NCI-H524 treated with DMSO at 0.1 percent for 48 hours (cell line): ENCODE results near the gene ADAMTS2.
"Not testable (repeated sequence)": the region's sequence is repeated elsewhere in the genome, so short reads cannot be mapped to it uniquely, and the experiment has no call there.

ENCODE experiments used
- DNase-seq: peaks from one replicate; lab custom pipeline; 2025; lab: John Stamatoyannopoulos, UW

Gene ADAMTS2

DNA sequence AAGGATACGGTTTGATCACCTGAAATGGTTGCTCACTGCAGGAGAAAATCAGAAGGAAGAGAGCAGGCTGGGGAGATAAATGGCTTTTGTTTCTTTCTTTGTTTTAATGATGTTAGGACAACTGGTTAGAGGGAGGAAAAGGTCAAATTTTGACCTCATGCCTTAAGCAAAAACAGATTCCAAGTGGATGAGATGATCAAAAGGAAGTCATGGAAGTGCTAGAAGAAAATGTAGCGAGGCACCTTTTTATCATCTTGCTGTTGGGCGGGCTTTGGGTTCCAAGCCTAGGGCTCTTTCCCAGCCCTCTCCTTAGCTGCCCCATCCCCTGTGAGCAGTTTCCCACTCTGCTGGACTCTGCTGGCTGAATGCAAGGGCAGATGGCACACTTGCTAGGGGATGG, 127.9 kb downstream of the ADAMTS2 start:
- DNase-seq = no peak

- DNase-seq = not testable (repeated sequence)
Measured at GRCh38 chr5:179216381-179216780, 128.9 kb downstream of the ADAMTS2 start.

DNA sequence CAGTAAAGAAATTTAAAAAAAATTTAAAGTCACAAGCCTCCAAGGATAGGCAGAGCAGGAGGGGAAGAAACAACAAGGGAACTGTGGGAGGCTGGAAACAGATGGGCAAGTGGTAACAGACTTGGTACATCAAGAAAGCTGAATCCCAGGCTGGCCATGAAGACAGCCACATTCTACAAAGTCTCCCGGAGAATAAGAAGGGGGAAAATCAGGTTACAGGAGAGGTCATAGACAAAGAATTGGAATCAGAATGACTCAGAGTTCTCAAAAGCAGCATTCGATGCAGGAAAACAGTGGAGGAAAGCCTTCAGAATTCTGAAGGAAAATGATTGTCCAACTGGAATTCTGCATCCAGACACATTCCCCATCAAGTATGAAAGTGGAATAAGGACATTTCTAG, 129.7 kb downstream of the ADAMTS2 start:
- DNase-seq = no peak

DNA sequence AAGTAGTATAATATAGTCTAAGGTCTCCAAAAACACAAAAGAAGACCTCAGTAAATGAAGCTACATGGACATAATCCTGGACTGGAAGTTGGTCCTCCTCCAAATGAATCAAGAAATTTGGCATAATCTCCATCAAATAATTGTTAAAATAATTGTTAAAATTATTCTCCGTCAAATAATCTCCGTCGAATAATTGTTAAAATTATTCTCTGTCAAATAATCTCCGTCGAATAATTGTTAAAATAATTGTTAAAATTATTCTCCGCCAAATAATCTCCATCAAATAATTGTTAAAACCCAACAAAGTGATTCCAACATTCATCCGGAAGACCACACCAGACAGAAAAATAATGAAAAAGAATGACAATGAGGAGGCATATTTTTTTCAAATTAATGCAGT, 130.6 kb downstream of the ADAMTS2 start:
- DNase-seq = no peak

DNA sequence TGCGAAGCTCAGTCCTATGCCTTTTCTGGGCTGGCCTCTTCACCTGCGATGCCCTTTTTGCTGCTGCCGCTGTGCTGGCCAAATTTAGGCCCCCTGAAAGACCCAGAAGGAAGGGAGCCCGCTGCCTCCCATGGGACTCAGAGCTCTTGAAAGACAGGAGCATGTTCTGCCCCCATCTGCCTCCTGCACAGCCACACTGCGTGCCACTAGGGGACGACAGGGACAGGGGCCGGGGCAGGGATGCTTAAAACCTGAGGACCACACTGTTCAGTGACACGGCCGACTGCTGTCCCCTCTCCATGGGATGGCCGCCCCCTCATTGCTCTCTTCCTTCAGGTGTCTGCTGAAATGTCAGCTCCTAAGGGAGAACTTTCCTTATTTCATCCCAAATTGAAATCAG, 132.4 kb downstream of the ADAMTS2 start:
- DNase-seq = no peak

DNA sequence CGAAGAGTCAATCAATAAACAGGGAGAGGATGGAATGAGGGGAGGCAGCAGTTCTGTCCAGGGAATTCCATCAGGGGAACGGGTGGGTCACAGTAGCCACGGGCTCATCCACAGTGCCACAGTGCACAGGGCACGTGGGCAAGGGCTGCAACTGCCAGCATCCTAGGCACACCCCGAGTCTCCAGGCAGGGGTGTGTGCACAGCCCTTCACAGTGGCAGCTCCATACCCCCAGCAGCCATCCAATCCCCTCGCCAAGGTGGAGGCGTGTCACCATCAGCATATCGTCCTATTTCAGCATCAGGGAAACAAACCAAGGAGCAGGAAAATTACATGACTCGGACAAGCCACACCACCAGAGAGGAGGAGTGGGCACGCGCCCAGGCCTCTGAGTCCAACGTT, 133.6 kb downstream of the ADAMTS2 start:
- DNase-seq = no peak

GRCh38 chr5:179211068-179211467, 134.2 kb downstream of the ADAMTS2 start:
- DNase-seq = no peak

DNA sequence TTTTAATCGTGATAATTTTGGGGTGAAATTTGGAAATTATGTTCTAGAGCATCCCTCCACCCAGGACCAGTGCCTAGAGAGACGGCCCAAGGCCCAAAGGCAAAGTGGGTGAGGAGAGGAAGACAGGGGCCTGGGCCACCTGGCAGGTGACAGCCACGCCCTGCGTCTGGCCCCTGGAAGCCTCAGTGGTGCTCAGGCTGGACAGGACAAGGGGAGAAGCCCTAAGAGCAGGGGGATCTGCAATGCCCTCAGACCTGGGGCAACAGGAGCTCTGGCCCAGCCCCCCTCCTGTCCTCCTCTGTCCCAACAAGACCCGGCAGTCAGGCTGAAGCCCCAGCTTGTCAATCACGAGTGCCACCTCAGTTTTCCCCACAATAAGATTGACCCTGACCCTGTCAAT, 134.8 kb downstream of the ADAMTS2 start:
- DNase-seq = no peak

DNA sequence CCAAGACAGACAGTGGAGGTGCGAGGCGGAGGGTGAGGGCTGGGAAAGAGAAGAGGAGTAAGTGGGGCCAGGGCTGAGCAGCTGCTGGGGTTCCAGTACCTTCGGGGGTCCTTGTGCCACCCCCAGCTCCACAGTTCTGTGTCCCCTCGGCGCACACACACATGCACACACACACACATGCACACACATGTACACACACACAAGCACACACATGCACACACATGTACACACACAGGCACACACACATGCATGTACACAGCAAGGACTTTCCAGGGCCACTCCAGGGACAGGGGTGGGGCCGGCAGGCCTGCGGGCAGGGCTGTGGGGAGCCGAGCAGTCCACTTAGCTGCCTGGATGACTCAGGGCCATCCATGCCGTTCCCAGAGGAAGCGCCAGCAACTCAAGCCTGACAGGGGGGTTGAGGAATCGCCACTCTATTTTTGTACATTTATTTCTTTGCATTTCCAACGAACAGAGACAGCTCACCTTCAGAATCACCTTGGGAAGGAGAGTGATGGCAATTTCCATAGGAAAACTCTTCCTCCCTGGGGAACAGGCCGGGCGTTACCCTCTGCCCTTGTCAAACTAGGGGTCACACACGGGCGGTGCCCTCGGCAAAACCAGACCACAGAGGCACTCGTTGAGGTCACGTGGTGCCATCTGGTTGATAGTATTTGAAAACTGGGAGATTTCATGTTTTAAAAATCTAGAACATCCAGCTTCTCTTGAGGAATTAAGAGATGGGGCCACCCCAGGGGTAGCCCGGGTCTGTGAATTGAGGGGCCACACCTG, 135.7 kb downstream of the ADAMTS2 start:
- DNase-seq = no peak

DNA sequence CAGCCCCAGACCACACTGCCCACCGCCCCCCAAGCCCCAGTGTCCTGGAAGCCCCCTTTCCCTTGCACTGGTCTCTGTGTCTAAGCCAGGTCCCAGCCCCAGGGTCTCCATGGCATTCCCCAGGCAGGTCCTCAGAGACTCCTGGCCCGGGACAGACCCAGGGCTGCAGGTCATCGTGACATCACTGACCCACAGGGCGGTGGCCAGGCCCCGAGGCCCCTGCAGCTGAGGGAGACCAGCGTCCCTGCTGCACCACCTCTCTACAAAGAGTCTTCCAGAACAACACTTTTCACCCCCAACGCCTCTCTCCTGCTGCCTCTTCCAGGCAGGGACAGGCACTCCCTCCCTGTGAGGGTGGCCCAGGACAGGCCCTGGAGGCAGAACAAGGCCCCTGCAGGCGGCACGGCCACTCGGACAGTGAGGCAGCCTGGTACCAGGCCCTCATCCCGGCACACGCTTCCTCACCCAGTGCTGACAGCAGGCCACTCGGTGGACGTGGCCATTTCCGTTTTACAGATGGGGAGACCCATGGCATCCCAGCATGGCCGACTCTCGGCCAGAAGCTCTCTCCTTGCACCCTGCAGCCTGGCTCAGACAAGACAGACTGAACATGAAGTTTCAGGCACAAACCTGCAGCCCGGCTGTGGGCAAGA, 136.4 kb downstream of the ADAMTS2 start:
- no peak for DNase-seq

DNA sequence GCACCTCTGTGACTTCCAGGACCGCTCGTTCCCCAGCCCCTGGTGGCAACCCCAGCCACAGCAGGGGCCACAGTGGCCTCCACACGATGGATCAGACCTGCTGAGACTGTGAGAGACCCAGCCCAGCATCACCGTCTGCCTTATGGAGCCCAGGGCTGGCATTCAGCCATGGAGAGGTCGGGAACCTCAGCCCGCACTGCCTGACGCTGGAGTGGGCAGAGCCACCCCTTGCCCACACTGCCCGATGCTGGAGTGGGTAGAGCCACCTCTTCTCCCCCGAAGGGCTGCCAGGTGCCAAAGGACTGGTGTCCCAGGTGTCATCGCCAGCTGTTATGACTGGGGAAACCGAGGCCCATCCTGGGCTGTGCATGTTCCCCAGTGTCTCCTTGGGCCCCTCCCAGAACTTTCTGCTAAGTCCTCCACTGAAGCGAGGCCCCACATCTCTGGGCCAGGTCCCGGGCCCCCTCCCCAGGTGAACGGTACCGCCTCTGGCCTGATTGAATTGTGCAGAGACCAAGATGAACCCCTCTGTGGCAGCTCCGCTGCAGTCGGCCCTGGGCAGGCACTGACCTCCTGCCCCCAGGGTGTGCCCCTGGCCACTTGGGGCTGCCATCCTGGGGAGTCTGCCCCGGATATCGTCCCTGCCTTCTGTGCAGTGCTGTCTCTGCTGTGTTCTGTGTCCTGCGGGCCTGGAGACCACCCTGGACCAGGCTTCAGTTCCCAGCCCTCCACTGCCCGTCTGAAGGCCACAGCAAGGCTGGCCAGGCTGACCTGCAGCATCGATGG, 137.1 kb downstream of the ADAMTS2 start:
- no peak for DNase-seq

DNA sequence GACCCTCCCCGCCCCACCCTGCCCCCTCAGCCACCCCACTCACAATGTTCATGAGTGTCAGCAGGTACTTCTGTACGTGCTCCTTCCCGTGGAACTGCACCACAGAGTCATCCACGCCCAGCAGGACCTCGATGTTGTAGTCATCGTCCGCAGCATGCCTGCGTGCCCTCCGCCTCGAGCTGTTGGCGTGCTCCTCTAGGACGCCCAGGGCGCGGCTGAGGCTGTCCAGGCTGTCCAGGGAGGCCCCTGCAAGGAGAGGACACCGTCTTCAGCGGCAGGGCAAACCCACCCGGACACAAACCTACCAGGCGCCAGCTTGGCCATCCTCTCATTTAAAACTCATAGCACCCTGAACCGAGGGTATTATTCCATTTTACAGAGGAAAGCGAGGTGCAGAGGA, 137.8 kb downstream of the ADAMTS2 start:
- no peak for DNase-seq

DNA sequence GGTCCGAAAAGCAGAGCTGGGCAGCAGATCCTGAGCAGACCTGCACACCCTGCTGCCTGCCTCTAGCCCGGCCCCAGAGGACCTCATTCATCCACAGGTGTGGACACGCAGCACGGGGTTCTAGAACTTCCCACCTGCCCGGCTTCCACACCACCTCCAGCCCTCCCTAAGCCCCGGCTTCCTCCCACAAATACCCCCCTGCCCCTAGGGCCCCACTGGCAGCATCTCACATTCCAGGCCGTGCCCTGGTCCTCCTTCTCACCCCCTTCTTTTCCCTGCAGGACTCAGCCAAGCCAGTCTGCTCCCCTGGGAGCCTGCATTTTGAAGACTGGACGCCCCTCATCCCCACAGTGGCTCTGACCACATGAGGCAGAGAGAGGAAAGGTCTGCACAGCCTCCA, 138.9 kb downstream of the ADAMTS2 start:
- no peak for DNase-seq

- DNase-seq = no peak
Measured at GRCh38 chr5:179205277-179205676, 140.0 kb downstream of the ADAMTS2 start.

DNA sequence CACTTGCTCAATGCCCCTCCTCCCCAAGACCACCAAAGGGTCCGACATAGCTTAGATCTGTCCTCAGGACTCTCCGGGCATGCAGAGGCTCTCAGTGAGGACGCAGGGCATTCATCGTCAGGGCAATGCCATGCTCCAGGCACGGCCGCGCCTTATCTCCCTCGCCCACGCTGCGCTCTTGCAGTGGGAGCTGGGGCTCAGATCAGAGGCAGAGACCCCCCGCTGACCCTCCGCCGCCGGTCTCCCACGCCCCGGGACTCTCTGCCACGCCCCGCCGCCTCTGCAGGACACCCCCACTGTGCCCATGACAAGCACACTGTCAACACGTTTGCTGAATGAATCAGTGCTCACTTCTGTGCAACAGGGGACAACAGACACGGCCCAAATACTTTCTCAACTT, 140.7 kb downstream of the ADAMTS2 start:
- no peak for DNase-seq

DNA sequence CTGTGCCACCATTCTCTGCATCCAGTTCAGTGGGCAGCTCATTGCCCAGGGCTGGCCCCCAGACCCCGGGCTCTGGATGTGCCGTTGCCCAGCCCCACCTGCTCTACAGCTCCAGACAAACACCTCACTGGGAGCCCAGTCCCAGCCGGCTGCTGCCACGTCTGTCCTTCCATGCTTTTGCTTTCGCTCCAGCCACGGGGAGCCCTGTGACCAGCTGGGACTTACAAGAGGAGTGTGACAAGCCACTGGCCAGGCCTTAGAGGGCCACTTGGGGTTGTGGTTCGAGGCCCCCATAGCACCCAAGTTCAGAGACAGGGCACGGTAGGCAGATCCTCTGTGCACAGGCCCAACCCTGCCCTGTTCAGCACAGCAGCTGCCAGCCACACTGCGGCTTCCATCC, 142.0 kb downstream of the ADAMTS2 start:
- no peak for DNase-seq

GRCh38 chr5:179201986-179202385, 143.3 kb downstream of the ADAMTS2 start:
- DNase-seq = no peak

DNA sequence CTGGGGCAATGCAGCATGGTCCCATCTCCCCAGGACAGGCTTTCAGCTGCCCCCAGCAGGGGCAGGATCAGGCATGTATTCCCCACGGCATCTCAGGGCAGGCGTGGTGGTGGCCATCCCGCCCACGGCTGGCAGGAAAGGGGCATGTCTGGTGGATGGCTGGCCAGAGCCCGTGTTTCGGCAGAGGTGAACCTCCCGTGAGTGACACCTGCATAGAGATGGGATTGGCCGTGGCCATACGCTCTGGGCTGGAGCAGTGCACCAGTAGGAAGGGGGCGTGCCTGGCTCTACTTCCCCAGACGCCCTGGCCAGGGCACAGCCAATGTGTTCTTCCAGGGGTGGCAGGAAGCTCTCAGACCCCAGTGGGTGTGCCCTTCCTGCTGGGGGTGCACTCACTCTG, 146.0 kb downstream of the ADAMTS2 start:
- DNase-seq = no peak

DNA sequence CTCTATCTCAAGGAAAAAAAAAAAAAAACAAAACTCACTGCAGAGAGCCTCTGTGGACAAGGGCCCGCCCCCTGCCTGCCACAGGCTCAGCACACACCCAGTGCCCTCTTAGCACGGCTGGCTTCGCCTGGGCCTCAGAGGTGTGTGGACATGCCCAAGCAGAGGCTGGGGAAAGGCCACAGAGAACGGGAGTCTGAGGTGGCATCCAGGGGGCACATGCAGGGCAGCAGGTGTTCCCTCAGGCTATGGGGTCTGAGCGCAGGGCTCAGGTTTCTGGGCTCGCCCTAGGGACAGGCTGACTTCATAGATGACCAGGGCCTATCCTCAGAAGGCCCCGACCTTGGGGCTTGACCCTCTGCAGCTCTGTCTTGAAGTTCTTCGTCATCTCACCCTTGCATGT, 146.4 kb downstream of the ADAMTS2 start:
- DNase-seq = no peak

GRCh38 chr5:179196405-179197079, 148.7 kb downstream of the ADAMTS2 start:
- DNase-seq = no peak

GRCh38 chr5:179195561-179196404, 149.5 kb downstream of the ADAMTS2 start:
- DNase-seq = no peak
